ENCODE results near the gene NRDC.

GRCh38 chr1:51920130-51920529, 41.6 kb upstream of the NRDC start:
- TF ChIP-seq CTCF (IDR thresholded peaks at IDR 0.05) (no peak), POLR2A (IDR thresholded peaks at IDR 0.05; ENCODE audit: low read depth) (no peak), EP300 (IDR thresholded peaks at IDR 0.05) (no peak), POLR2AphosphoS5 (IDR thresholded peaks at IDR 0.05) (no peak)
